Esophagus squamous epithelium (tissue), 5 donors: ENCODE results near the gene ASPM. TPM values are rescaled to one million over a fixed set of nuclear protein-coding genes. Genes with fewer than 3 reads are reported as not detected.

ENCODE experiments used
- DNase-seq: peaks from one replicate; lab custom pipeline; 2025; lab: John Stamatoyannopoulos, UW
- H3K27ac ChIP-seq, 4 donors: fragments of 200-600 bp; sonication (generic); one replicate each; pipeline ENCODE4 v1.5.1; 2016 to 2019; ENCODE audit warnings: mild to moderate bottlenecking in 1 of 4
- H3K27me3 ChIP-seq, 4 donors: fragments of 200-600 bp; sonication (generic); 1 replicate in 3 of 4; 2 replicates in 1 of 4; pipeline versions ENCODE4 v1.5.1 to v1.6.0; 2017 to 2021; ENCODE audit warnings: antibody characterized with exemption in 1 of 4
- H3K36me3 ChIP-seq, 3 donors: fragments of 200-600 bp; sonication (generic); one replicate each; pipeline ENCODE4 v1.5.1; 2016 to 2019
- H3K4me1 ChIP-seq, 3 donors: fragments of 200-600 bp; sonication (generic); one replicate each; pipeline ENCODE4 v1.5.1; 2017 to 2019
- H3K4me3 ChIP-seq, 4 donors: fragments of 200-600 bp; sonication (generic); 1 replicate in 3 of 4; 2 replicates in 1 of 4; pipeline ENCODE4 v1.5.1; 2016 to 2019; ENCODE audit warnings: mild to moderate bottlenecking in 2 of 4, moderate library complexity in 1 of 4
- H3K9me3 ChIP-seq, 3 donors: fragments of 200-600 bp; sonication (generic); one replicate each; pipeline ENCODE4 v1.5.1; 2016 to 2019
- POLR2A ChIP-seq, 4 donors: fragments of 450-650 bp; IDR thresholded peaks; one replicate each; pipeline ENCODE4 v1.6.1; 2017; ENCODE audit warnings: antibody characterized with exemption in 4 of 4, mild to moderate bottlenecking in 4 of 4, moderate library complexity in 3 of 4
- WGBS, 2 donors: methylation state at CpG; one replicate each; pipeline ENCODE4 v1.1.5; 2018; 5-methylcytosine and 5-hydroxymethylcytosine counted together
- intact Hi-C: fragments of 100-400 bp; cut with DNase I; formaldehyde crosslinking; loops from one replicate; pipeline ENCODE4 v1.15.0; 2022
- total RNA-seq, 4 donors: library from RNA; depleted of rRNA; stranded (reverse); fragments of >200 nt; gene quantifications; one replicate each; pipeline ENCODE4 v1.1.0, GENCODE V29; 2016
- TF ChIP-seq, protein P1 (sequence below), 6 experiments: fragments of 450-650 bp in 4 of 6; fragments of 200-600 bp in 2 of 6; sonication (generic) in 2 of 6; IDR thresholded peaks; one replicate each; pipeline ENCODE4 v1.5.1; 2016 to 2019; ENCODE audit warnings: antibody characterized with exemption in 6 of 6, mild to moderate bottlenecking in 4 of 6, moderate library complexity in 4 of 6
- donor health status: DM: yes; HTN: yes; CAD: no.

Gene ASPM
- total RNA-seq, 4 donors from 2014 or later, result 6.0 to 21.8 (median 13.9) TPM

DNA sequence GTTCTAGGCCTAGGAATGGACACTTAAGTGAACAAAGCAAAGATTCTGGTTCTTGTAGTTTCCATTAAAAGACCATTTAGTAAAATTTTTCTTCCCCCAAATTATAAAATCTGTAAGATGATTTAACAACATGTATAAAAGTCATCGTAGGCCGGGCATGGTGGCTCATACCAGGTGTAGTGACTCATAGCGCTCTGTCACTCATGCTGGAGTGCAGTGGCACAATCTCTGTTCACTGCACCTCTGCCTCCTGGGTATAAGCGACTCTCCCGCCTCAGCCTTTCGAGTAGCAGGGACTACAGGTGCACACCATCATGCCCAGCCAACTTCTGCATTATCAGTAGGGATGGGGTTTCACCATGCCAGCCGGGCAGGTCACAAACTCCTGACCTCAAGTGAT lies 9.1 kb downstream of the ASPM start:
- TF ChIP-seq POLR2A (IDR thresholded peaks at IDR 0.05), result no peak
- TF ChIP-seq, protein P1, sequence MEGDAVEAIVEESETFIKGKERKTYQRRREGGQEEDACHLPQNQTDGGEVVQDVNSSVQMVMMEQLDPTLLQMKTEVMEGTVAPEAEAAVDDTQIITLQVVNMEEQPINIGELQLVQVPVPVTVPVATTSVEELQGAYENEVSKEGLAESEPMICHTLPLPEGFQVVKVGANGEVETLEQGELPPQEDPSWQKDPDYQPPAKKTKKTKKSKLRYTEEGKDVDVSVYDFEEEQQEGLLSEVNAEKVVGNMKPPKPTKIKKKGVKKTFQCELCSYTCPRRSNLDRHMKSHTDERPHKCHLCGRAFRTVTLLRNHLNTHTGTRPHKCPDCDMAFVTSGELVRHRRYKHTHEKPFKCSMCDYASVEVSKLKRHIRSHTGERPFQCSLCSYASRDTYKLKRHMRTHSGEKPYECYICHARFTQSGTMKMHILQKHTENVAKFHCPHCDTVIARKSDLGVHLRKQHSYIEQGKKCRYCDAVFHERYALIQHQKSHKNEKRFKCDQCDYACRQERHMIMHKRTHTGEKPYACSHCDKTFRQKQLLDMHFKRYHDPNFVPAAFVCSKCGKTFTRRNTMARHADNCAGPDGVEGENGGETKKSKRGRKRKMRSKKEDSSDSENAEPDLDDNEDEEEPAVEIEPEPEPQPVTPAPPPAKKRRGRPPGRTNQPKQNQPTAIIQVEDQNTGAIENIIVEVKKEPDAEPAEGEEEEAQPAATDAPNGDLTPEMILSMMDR (IDR thresholded peaks at IDR 0.05), result no peak
- Histone ChIP-seq H3K4me1 (peaks cover 0 to 8% (median 0%) of the 10 kb centered on the region in 3 donors), H3K27ac (no peak overlapping the region), H3K27me3 (no peaks in the 10 kb centered on the region), H3K4me3 (no peak overlapping the region), H3K9me3 (no peaks in the 10 kb centered on the region), H3K36me3 (no peaks in the 10 kb centered on the region)
- WGBS, 2 donors, result 78 to 80% methylated on average over 7 of the region's 7 CpGs
- DNase-seq, result no peak
- intact Hi-C loops, result no loop called here

DNA sequence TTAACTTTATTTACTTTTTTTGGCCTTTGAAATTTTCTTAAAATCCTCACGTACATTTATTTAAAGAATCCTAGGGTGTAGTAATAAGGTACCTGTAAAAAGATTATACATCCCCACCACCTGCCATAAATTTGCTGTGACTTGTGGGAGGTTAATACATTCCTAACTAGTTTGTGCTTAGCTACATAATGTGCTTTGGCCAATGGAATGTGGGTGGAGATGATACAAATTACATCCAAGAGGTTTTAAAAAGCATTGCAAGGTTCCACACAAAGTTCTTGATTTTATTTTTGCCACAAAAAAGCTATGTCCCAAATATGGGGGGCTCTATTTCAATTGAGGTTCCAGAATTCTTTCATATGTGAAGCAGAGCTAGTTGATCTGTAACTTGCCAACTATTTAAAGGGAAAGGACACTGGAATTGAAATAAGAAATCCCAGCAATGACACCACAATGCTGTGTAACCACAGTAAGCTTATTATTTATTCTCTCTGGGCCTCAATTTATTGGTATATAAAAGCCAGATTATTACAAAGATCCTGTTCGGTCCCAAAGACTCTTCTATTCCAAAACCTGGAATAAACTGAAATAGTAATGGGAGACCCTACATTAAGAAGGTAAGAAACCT lies 15.7 kb downstream of the ASPM start:
- intact Hi-C loops, result no loop called here
- no peak overlapping the region for H3K27ac ChIP-seq
- no peaks in the 10 kb centered on the region for H3K9me3 ChIP-seq
- TF ChIP-seq POLR2A (IDR thresholded peaks at IDR 0.05), result no peak
- TF ChIP-seq, protein P1 (IDR thresholded peaks at IDR 0.05), result no peak
- DNase-seq, result no peak
- WGBS, 2 donors, result 83 to 95% methylated on average over 2 of the region's 2 CpGs
- H3K4me1 ChIP-seq, result no peaks in the 10 kb centered on the region
- H3K36me3 ChIP-seq, result no peaks in the 10 kb centered on the region
- H3K27me3 ChIP-seq, result no peaks in the 10 kb centered on the region
- no peak overlapping the region for H3K4me3 ChIP-seq

DNA sequence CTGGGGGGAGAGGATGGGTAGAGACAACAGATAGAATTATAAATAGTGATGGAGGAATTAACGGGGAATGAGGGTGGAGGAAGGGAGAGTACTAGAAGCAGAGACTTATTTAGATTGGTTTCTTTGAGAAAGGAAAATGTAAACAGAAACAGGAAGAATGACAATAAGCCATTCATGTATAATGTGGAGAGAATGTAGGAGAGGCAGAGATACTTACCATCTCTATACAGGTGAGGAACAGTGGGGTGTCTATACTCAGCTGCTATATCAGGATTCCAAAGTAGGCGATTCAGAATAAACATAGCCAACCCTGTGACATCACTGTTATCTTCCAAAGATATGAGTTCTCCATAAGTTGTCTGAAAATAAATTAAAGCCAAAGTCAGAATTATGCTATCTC lies 16.8 kb downstream of the ASPM start:
- no peak for DNase-seq
- no peak for TF ChIP-seq POLR2A (IDR thresholded peaks at IDR 0.05)
- TF ChIP-seq, protein P1 (IDR thresholded peaks at IDR 0.05), result no peak
- no peaks in the 10 kb centered on the region for H3K27me3 ChIP-seq
- intact Hi-C loops, result no loop called here
- WGBS, 2 donors, result 92 to 94% methylated on average over 2 of the region's 2 CpGs
- H3K9me3 ChIP-seq, result no peaks in the 10 kb centered on the region
- H3K4me1 ChIP-seq, result no peaks in the 10 kb centered on the region
- H3K27ac ChIP-seq, result no peak overlapping the region
- no peaks in the 10 kb centered on the region for H3K36me3 ChIP-seq
- H3K4me3 ChIP-seq, result no peak overlapping the region

DNA sequence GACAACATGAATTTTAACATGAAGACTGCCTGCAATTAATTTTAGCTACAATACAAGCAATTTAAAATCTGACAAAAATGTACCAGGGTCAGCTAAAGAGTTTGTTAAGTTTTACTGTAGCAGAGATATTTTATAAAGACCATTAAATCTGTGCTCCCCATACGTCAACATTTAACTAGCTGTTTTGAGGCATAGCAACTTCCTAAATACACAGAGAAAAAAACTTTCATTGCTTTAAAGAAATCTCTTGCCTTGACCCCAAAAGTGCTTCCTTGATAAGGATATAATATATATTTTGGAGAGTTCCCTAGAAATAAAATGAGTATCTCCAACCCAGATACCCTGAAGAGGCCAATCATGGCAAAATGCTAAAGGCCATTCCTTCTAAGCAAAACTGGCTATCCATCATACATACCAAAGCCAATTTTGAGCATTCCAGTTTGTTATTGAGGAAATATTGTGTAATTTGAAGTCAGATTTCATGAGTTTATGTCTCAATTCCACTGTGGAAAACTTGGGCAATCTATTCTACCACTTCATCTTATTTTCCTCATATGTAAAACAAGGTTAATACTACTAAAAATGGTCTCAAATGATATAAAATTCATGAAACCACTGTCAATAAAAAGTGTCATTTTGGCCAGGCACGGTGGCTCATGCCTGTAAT lies 19.1 kb downstream of the ASPM start:
- Histone ChIP-seq H3K9me3 (no peaks in the 10 kb centered on the region), H3K36me3 (no peaks in the 10 kb centered on the region), H3K4me1 (no peaks in the 10 kb centered on the region), H3K27ac (no peak overlapping the region), H3K4me3 (no peak overlapping the region), H3K27me3 (no peaks in the 10 kb centered on the region)
- WGBS, 2 donors, result 97 to 98% methylated on average over 2 of the region's 2 CpGs
- intact Hi-C loops, result no loop called here
- TF ChIP-seq, protein P1 (IDR thresholded peaks at IDR 0.05), result no peak
- TF ChIP-seq POLR2A (IDR thresholded peaks at IDR 0.05), result no peak
- no peak for DNase-seq

DNA sequence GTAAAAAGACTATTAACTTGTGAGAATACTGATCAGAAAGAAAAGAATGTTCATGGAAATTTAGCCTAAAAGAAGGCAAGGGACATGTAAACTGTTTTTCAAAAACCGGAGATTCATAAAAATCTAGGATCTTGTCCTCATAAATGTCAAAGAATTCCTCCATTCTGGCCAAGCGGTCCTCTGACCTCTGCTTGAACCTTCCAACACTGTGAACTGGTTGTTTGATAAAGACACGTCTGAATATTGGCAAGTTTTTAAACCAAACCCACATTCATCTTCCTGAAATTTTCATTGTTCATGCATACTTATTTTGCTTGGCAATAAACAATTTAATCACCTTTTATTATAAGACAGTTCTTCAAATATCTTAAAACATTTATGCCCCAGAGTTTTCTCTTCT lies 19.8 kb downstream of the ASPM start:
- no peaks in the 10 kb centered on the region for H3K36me3 ChIP-seq
- H3K27me3 ChIP-seq, result no peaks in the 10 kb centered on the region
- H3K4me3 ChIP-seq, result no peak overlapping the region
- no peaks in the 10 kb centered on the region for H3K4me1 ChIP-seq
- 65 to 79% methylated on average over 3 of the region's 3 CpGs for WGBS, 2 donors
- no peak for DNase-seq
- no peaks in the 10 kb centered on the region for H3K9me3 ChIP-seq
- H3K27ac ChIP-seq, result no peak overlapping the region
- intact Hi-C loops, result no loop called here
- TF ChIP-seq, protein P1 (IDR thresholded peaks at IDR 0.05), result no peak
- TF ChIP-seq POLR2A (IDR thresholded peaks at IDR 0.05), result no peak
